GM15510 (cell line): ENCODE data around the gene RRM1.

Experiments used
- POLR2A ChIP-seq: IDR thresholded peaks from 3 replicates; pipeline ENCODE4 v1.6.1; 2011; ENCODE audit warnings: borderline replicate concordance; ENCODE audit not compliant: insufficient read length; ENCODE audit errors: extremely low read depth

The RRM1 gene

GRCh38 chr11:4094348-4095291 lies at the start of gene RRM1:
TSS of gene RRM1 (plus strand) at chr11:4094799. CDS start at chr11:4095013, 214 bp downstream.
- TF ChIP-seq POLR2A = peak; percentile 65

DNA sequence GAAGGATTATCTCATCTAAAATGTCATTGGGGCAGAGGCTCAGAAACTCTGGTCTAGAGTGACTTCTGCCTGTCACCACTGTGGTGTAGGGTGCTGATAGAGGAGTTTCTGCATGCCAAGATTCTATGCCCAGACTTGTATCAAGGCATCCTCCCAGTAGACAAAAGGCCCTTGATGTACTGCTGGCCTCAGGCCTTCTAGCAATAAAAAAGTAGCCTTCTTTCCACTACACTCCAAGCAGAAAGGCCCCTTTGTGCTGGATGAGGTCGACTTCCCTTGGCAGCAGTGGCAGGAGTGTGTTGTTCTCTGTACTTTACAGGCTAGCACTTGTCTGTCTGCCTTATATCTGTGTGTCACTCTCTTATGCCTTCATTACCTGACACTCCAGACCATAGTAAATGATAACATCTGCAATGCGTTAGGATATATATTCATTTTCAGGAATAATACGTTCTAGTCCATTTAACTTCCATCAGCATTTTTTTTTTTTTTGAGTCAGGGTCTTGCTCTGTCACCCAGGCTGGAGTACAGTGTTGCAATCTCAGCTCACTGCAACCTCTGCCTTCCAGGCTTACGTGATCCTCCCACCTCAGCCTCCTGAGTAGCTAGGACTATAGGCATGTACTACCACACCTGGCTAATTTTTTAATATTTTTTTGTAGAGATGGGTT lies 49.5 kb upstream of the RRM1 start:
- TF ChIP-seq POLR2A = no peak

- no peak for TF ChIP-seq POLR2A
Observed at GRCh38 chr11:4048340-4048739, 46.3 kb upstream of the RRM1 start.

DNA sequence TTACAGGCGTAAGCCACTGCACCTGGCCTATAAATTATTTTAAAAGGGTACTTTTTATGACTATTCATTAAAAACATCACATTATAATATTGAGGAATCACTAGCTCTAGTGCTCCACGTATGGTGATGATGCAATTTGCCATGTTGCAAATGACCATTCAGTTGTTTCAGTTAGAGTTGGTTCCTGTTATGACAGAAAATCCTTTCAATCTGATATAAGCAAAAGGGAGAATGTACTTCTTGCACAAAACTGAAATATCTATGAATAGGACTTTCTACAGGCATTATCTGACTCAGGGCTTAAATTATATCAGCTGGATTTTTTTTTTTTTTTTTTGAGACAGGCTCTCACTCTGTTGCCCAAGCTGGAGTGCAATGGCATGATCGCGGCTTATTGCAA lies 45.6 kb upstream of the RRM1 start:
- no peak for TF ChIP-seq POLR2A

DNA sequence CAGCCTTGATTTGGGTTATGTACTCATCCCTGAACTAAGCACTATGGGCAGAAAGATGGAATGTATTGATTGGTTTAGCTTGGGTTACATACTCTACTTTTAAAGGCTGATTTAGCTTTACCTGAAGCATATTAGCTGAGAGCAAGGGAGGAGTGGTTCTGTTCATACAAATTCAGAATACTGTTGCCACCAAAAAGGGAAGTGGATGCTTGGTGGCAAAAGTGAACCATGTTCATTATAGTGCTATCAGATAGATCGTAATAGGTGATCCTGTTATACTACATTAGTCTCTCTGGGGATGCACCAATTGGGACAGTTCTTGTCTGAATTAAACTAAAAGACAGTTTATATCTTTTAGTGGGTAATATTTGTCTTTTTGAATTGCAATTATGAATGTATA lies 44.5 kb upstream of the RRM1 start:
- TF ChIP-seq POLR2A = no peak

GRCh38 chr11:4054643-4055042 lies 40.0 kb upstream of the RRM1 start:
- no peak for TF ChIP-seq POLR2A

- TF ChIP-seq POLR2A = no peak
Observed at GRCh38 chr11:4059424-4059823, 35.2 kb upstream of the RRM1 start.

DNA sequence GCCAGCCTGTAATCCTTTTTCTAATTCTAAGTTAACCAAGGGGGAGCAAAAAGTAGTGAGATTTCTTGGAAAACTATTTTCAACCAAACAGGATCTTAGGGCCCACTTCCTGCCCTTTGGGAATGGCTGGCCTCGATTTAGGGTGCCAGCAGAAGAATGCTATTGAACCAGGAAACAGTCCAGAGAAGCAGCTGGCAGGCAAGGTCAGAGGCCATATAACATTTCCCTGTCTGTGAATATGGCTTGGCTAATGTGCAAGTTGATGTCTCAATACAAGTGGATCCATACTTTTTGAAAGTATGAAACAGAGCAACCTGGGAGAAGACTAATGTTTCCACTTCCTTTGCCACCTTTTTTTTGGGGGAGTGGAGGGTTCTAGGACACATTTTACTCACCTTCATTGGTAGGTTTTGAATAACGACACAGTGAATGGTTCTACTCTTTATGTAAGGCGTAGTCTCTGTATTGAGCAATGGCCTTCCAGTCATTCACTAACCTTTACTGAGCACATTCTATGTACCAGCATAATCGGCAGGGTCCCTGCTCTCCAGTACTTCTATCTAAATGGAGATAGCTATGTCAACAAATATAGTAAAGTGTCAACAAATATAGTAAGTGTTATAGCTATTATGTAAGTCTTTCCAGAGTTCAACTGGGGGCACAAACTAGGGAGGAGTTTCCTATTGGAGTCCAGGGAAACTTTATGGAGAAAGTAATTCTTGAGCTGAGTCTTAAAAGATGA lies 34.2 kb upstream of the RRM1 start:
- no peak for TF ChIP-seq POLR2A

- no peak for TF ChIP-seq POLR2A
Observed at GRCh38 chr11:4061700-4062099, 32.9 kb upstream of the RRM1 start.

- no peak for TF ChIP-seq POLR2A
Observed at GRCh38 chr11:4063348-4063747, 31.3 kb upstream of the RRM1 start.

- no peak for TF ChIP-seq POLR2A
Observed at GRCh38 chr11:4064278-4064955, 30.2 kb upstream of the RRM1 start.

DNA sequence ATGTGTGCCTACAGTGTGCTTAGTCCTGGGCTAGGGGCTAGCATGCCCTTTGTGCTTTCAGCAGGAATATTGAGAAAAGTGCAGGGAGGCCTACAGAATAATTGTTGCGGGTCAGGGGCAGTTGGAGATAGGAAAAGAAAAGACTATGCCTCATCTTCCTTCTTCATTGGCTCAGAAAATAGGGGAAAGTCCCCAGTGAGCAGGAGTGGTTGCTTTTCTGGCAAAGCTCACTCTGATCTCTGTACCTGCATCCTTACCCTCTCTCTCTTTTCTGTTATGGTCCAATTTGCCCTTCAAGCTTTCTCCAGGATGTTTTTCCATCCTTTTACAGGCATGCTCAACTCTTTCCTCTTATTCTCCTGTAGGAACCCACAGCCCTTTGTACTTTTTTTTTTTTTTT lies 29.5 kb upstream of the RRM1 start:
- no peak for TF ChIP-seq POLR2A

DNA sequence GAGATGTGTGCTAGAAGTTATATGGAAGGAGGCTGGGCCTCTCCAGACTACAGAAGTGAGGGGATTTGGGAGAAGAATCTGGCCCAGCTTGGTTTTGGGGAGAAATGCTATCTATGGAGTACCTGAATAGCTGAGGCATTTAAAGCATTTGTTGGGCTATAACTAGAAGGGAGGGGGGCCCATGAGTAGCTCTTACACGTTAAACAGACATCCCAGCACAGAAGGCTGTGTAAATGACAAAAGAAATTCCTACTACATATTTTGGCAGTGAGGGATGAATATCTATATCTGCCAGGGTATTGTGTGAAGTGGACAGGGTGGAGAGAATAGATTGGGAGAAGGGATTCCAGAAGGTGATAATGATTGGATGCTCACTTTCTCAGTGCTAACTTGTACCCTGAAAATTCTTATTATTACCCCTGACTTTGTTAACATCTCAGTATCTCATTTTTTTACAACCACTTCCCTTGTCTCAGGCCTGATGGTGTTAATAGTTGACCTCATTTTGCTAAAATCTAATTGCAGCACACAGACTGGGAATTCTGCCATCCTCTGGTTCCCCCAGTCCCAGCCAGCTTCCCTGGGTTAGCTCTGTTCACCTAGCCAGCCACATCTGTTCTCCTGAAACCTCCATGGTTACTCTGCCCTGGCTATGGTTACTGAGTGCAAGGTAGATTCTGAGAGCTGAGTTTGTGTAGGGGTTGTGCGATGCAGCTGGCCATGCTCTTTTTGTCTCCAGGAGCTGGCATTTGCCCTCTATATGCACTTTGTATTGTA lies 28.8 kb upstream of the RRM1 start:
- TF ChIP-seq POLR2A = no peak

DNA sequence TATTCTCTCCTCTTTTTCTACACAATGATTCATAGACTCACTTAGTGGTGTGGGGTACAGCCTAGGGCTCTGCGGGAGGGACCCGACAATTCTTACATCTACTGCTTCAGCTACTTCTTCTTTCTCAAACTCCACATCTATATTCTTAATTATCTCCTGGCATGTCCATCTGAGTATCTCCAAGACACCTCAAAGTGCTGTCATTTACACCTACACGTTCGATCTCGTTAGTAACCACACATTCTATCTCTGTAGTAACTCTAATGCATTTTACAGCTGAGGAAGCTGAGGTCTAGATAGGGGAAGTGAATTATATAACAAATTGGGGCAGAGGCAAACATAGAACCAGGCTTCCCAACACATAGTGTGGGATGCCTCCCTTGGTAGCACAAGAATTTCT lies 27.7 kb upstream of the RRM1 start:
- no peak for TF ChIP-seq POLR2A
